K562 (cell line): ENCODE results near the gene CUX1. TPM values are rescaled to one million over a fixed set of nuclear protein-coding genes. Genes with fewer than 3 reads are reported as not detected.
A peak's percentile ranks its signal among the peaks of the same experiment; 100 is the strongest.

Experiments used
- ASH1L ChIP-seq: fragments of 450-650 bp; IDR thresholded peaks from 2 replicates; pipeline ENCODE4 v1.6.1; 2018; ENCODE audit warnings: borderline replicate concordance, mild to moderate bottlenecking, low read depth; ENCODE audit not compliant: partially characterized antibody
- CEBPG ChIP-seq, 3 experiments: fragments of 200-800 bp in 1 of 3; sonication (Bioruptor generic) in 1 of 3; sonication (generic) in 1 of 3; formaldehyde crosslinking in 1 of 3; IDR thresholded peaks in 2 of 3; conservative IDR thresholded peaks in 1 of 3; 2 replicates each; pipeline versions ENCODE4 v1.6.1 to v1.8.0; 2016 to 2022; ENCODE audit warnings: missing compliant biosample characterization in 2 of 3, missing genetic modification characterization in 2 of 3, mild to moderate bottlenecking in 1 of 3, missing genetic modification reagents in 1 of 3
- HNRNPK ChIP-seq: fragments of 200-400 bp; formaldehyde crosslinking; IDR thresholded peaks from one replicate; pipeline ENCODE4 v1.6.1; 2018; ENCODE audit warnings: mild to moderate bottlenecking, low read depth, low read length; ENCODE audit not compliant: poor library complexity, severe bottlenecking
- MBD1 ChIP-seq: fragments of 250-450 bp; sonication (Bioruptor Pico); IDR thresholded peaks from 2 replicates; pipeline ENCODE4 v1.8.0; 2022; ENCODE audit warnings: inconsistent platforms
- MEF2D ChIP-seq: conservative IDR thresholded peaks from 2 replicates; pipeline ENCODE4 v1.6.1; 2016; ENCODE audit warnings: low read depth, missing genetic modification characterization, missing compliant biosample characterization
- NR2F6 ChIP-seq: fragments of 450-650 bp; formaldehyde crosslinking; IDR thresholded peaks from 2 replicates; pipeline ENCODE4 v1.4.0; 2020; ENCODE audit warnings: mild to moderate bottlenecking
- PRMT5 ChIP-seq: sonication (generic); formaldehyde crosslinking; IDR thresholded peaks from 2 replicates; pipeline ENCODE4 v1.5.0; 2020; ENCODE audit warnings: missing genetic modification reagents
- SREBF2 ChIP-seq: sonication (generic); formaldehyde crosslinking; IDR thresholded peaks from 2 replicates; pipeline ENCODE4 v1.4.0; 2020; ENCODE audit warnings: mild to moderate bottlenecking, missing genetic modification reagents
- TBL1XR1 ChIP-seq, 2 experiments: IDR thresholded peaks; 2 replicates each; pipeline ENCODE4 v1.6.1; 2012; ENCODE audit warnings: improper control_type of control experiment in 2 of 2, low read length in 2 of 2, mild to moderate bottlenecking in 1 of 2
- U2AF1 ChIP-seq: fragments of 200-400 bp; formaldehyde crosslinking; optimal IDR thresholded peaks from 2 replicates; pipeline ENCODE3; 2017; ENCODE audit warnings: mild to moderate bottlenecking, low read depth, low read length, moderate library complexity
- ZBTB40 ChIP-seq, 2 experiments: fragments of 450-650 bp in 1 of 2; sonication (generic) in 1 of 2; formaldehyde crosslinking in 1 of 2; IDR thresholded peaks; 2 replicates each; pipeline versions ENCODE4 v1.7.1 to v1.9.0; 2016 to 2022; ENCODE audit warnings: inconsistent platforms in 1 of 2, mild to moderate bottlenecking in 1 of 2, missing genetic modification reagents in 1 of 2
- ZBTB9 ChIP-seq: fragments of 450-650 bp; formaldehyde crosslinking; IDR thresholded peaks from 2 replicates; pipeline ENCODE4 v1.4.0; 2020; ENCODE audit warnings: mild to moderate bottlenecking, moderate library complexity
- ZNF324 ChIP-seq: fragments of 250-450 bp; sonication (Bioruptor Pico); IDR thresholded peaks from 2 replicates; pipeline ENCODE4 v1.4.0; 2020; ENCODE audit warnings: mild to moderate bottlenecking
- polyA plus RNA-seq, 8 experiments: library from polyadenylated mRNA; depleted of rRNA in 4 of 8; stranded (reverse) in 5 of 8; unstranded in 3 of 8; fragments of >200 nt; fragmentation: Nextera tagmentation in 2 of 8; fragmentation: Illumina TruSeq in 1 of 8; extraction: Ambion mirVana in 2 of 8; extraction: Trizol in 1 of 8; gene quantifications; 2 replicates each; pipeline versions ENCODE4 v1.2.1 to v1.2.3, GENCODE V29; 2011 to 2014; ENCODE audit warnings: inconsistent platforms in 1 of 8, missing spikeins in 1 of 8
- total RNA-seq, 7 experiments: library from RNA; depleted of rRNA in 6 of 7; stranded (reverse); fragments of >200 nt in 6 of 7; fragmentation: Illumina TruSeq in 2 of 7; extraction: Trizol in 2 of 7; gene quantifications; 2 replicates each; pipeline versions ENCODE4 v1.2.1 to v1.2.3, GENCODE V29; 2011 to 2021; ENCODE audit warnings: low replicate concordance in 1 of 7

Gene CUX1
- total and polyA plus RNA-seq, 9 of the 15 experiments (the other 6 are each of a cell fraction or from before 2014, with no cell fraction given): 3.6 to 55.3 (median 25.2) TPM

- TF ChIP-seq ZBTB40 (IDR thresholded peaks at IDR 0.05): 0 out of 2 replicates have a peak, but pooled peaks have one; percentile 29
- TF ChIP-seq ZBTB40 (CRISPR knock-in tag; IDR thresholded peaks at IDR 0.05): no peak
- TF ChIP-seq SREBF2: no peak
- no peak for TF ChIP-seq ZNF324 (CRISPR knock-in tag)
- peak; percentile 90 for TF ChIP-seq CEBPG (CRISPR knock-in tag; IDR thresholded peaks at IDR 0.05)
- TF ChIP-seq CEBPG (tag; conservative IDR thresholded peaks at IDR 0.05 in 1 of 2, IDR thresholded peaks at IDR 0.05 in 1 of 2): peak; percentile 81 to 96
- no peak for TF ChIP-seq U2AF1
- no peak for TF ChIP-seq MEF2D (tag)
- TF ChIP-seq ZBTB9 (CRISPR knock-in tag): peak; percentile 67; the same call in 1 of the 2 replicates
- no peak for TF ChIP-seq PRMT5
- TF ChIP-seq MBD1 (CRISPR knock-in tag): no peak
- TF ChIP-seq HNRNPK: no peak
- TF ChIP-seq TBL1XR1 (IDR thresholded peaks at IDR 0.05; ENCODE audit: low read length in 2 of 2): no peak
- TF ChIP-seq ASH1L: no peak
- no peak for TF ChIP-seq NR2F6 (CRISPR knock-in tag)
Measured at GRCh38 chr7:102286237-102287110, 469.0 kb downstream of the CUX1 start, which contains the start of gene SH2B2 (continued).
